HG03442 (cell line): ENCODE measurements around the gene GPAM.
"Not testable (repeated sequence)": the region's sequence is repeated elsewhere in the genome, so short reads cannot be mapped to it uniquely, and the experiment has no call there.

Experiments
- ATAC-seq: cut with Tn5 transposase; IDR thresholded peaks from one replicate; pipeline ENCODE4 v1.9.1; 2021; ENCODE audit warnings: mild to moderate bottlenecking, moderate library complexity; ENCODE audit not compliant: unreplicated experiment

GPAM gene

DNA sequence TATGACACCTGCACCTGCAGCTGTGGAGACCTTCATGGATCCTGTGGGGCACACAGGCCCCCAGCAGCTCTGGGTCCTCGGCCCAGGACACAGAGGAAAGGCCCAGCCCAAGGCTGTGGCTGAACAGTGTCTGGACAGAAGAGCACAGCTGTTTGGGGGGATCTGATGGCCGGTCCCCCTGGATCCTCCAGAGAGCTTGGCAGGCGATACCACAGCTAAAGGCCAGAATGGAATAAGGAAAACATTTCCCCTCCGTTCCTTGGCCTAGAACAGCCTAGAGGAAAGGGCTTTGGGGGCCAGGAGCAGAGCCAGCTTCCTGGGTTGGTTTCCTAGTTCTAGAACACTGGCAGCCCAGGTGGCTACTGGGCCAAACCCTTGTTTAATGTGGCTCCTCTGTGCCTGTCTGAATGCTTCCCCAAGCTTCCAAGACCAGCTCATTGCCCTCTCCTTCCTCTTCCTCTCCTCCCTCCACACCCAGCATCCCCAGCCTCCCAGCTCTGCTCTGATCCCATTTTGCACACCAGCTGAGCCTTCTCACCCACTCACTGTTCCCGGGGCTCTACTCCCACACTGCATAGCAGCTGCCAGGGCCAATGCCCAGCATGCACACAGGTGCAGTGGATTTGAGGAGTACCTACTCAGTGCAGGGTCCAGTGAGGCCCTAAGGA, 46.9 kb downstream of the GPAM start:
- ATAC-seq = no peak

DNA sequence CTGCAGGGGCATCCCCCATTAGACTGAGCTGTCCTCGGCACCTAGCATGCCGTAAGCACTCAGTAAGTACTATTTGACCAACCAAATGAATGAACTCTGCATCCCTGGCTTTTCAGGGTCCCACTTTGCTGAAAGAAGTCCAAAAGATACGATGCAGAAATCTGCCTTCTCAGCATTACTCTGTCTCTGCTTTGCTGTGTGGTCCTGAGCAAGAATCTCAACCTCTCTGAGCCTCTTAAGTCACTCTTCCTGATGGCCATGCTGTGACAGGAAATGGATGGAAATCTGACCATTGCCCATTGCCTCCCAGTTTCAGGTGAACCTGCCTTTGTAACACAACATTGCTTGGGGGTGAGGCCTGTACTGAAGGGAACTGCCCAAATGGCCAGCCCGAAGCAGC, 48.0 kb downstream of the GPAM start:
- no peak for ATAC-seq

- ATAC-seq = no peak
Observed at GRCh38 chr10:112132435-112132834, 51.1 kb downstream of the GPAM start.

- no peak for ATAC-seq
Observed at GRCh38 chr10:112131996-112132395, 51.6 kb downstream of the GPAM start.

- no peak for ATAC-seq
Observed at GRCh38 chr10:112131346-112131745, 52.2 kb downstream of the GPAM start.

GRCh38 chr10:112126901-112127300, 56.7 kb downstream of the GPAM start:
- no peak for ATAC-seq

DNA sequence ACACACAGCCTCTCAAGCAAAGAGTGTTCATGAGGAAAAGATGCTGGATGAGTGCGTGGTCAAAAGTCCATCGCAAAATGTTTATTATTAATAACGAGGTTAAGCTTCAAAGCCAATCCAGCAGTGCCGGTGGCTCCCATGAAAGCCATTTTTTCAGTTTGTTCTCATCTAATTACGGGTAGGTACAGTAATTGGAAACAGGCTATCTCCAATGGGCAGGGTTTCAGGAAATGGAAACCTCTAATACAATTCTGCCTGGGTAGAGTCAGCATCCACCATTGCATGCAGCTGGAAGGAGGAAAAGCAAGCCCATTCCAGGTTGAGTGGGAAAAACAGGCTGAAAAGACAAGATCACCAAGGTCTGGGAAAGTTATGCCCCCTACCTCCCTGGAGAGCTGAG, 57.4 kb downstream of the GPAM start:
- ATAC-seq = no peak

- no peak for ATAC-seq
Observed at GRCh38 chr10:112124866-112125265, 58.7 kb downstream of the GPAM start.

DNA sequence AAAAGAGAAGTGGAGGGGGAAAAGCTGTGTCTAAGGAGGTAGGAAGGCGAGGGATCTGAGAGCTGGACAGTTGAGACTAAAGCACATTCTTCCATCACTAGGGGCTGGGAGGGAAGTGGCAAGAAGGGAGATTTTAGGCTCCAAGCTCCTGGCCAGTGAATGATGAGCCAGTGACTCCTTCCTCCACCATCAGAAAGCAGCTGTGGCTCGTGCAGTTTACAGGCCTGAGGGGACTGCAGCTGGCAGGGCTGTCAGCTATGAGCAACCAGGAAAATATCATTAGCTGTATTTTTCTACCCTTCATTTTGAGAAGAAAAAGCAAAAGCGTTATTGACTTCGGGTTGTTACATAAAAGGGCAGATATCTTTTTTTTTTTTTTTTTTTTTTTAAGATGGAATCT, 60.7 kb downstream of the GPAM start:
- ATAC-seq = no peak

- ATAC-seq = no peak
Observed at GRCh38 chr10:112120491-112120890, 63.1 kb downstream of the GPAM start.

DNA sequence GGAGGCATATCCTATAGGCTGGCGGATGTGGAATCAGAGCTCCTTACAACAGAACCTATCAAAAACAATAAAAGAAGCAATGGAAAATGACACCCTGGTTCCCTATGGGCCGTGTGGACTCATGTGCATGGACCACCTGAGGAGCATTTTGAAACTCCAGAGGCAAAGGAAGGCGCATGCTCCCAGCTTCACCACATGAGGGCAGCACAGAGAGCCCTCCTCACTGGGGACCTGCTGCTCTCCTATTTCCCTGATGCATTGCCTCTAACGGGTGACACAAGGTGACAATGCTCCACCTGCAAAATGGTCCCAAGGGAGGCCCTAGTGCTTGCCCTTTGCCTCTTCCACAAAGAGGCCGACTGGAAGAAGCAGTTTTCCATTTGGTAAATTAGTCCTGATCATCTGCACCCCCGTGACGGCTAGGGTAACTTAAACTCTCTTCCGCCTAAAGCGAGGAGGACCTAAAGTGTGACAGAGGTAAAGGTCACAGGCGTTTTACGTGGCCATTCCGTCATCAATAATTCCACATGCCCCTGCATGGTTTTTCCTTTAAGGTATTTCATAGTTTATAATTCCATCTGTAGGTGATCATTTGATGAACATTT, 67.7 kb downstream of the GPAM start:
- peak; percentile 89 for ATAC-seq

DNA sequence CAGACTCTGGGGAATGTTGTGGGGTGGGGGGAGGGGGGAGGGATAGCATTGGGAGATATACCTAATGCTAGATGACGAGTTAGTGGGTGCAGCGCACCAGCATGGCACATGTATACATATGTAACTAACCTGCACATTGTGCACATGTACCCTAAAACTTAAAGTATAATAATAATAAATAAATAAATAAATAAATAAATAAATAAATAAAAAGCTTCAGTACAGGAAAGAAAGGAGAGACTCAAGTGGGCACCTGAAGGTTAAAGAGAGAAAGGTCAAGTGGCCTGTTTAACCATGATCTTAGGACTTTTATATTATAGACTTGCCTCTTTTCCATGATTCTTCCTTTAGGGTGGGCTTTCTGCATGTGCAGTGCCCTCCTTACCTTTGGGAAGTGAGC, 73.8 kb downstream of the GPAM start:
- ATAC-seq = not testable (repeated sequence)
